ENCODE data around the gene FAAP24.

GRCh38 chr19:33024398-33024797, 52.4 kb downstream of the FAAP24 start:
- no peak for TF ChIP-seq CTCF (conservative IDR thresholded peaks at IDR 0.05; ENCODE audit: low read length)
- TF ChIP-seq EZH2phosphoT487 (IDR thresholded peaks at IDR 0.05; ENCODE audit: borderline replicate concordance, low read depth, low read length), result no peak
